OCI-LY3 (cell line): Measurements from ENCODE around the gene SCN1B.

Source experiments
- CTCF ChIP-seq: fragments of 200-600, 300-600 bp; sonication (generic); IDR thresholded peaks from 2 replicates; pipeline ENCODE4 v1.5.1; 2014; ENCODE audit warnings: antibody characterized with exemption, low read length, low read depth
- EZH2phosphoT487 ChIP-seq: fragments of 200-600 bp; shearing (Covaris generic); IDR thresholded peaks from 2 replicates; pipeline ENCODE4 v1.6.1; 2018; ENCODE audit warnings: antibody characterized with exemption, mixed run types, low read depth

- no peak for TF ChIP-seq CTCF
- no peak for TF ChIP-seq EZH2phosphoT487
Measured at GRCh38 chr19:35068941-35069634, 38.8 kb downstream of the SCN1B start.
